Ovary (tissue), 9 donors: Measurements from ENCODE around the gene MPPED1. TPM values are rescaled to one million over a fixed set of nuclear protein-coding genes. Genes with fewer than 3 reads are reported as not detected.
A peak's percentile ranks its signal among the peaks of the same experiment; 100 is the strongest.

Experiments used
- DNase-seq, 5 donors: peaks; one replicate each; pipeline ENCODE4 v3.0.0-alpha.2; 2019 to 2020
- H3K27ac ChIP-seq, 2 donors: fragments of 200-600 bp; one replicate each; pipeline versions ENCODE4 v1.5.1 to v1.8.0; 2019 to 2022
- H3K27me3 ChIP-seq: fragments of 200-600 bp; one replicate; pipeline ENCODE4 v1.8.0; 2022
- H3K36me3 ChIP-seq: fragments of 200-600 bp; sonication (generic); one replicate; pipeline ENCODE4 v1.5.1; 2019
- H3K4me1 ChIP-seq: one replicate; pipeline ENCODE4 v1.8.1; 2013; ENCODE audit warnings: mild to moderate bottlenecking, moderate library complexity; ENCODE audit not compliant: insufficient read depth
- H3K4me3 ChIP-seq: fragments of 200-600 bp; sonication (generic); one replicate; pipeline ENCODE4 v1.5.1; 2017
- H3K9me3 ChIP-seq, 2 donors: fragments of 200-600 bp in 1 of 2; sonication (generic) in 1 of 2; one replicate each; pipeline versions ENCODE4 v1.5.1 to v1.8.1; 2013 to 2019; ENCODE audit warnings: mild to moderate bottlenecking in 1 of 2, moderate library complexity in 1 of 2
- EP300 ChIP-seq: sonication (generic); formaldehyde crosslinking; IDR thresholded peaks from one replicate; pipeline ENCODE4 v1.6.1; 2017; ENCODE audit warnings: antibody characterized with exemption
- POLR2A ChIP-seq: fragments of 450-650 bp; IDR thresholded peaks from one replicate; pipeline ENCODE4 v1.6.1; 2017; ENCODE audit warnings: antibody characterized with exemption, mild to moderate bottlenecking, moderate library complexity
- WGBS, 3 donors: extraction: QIAGEN DNeasy Blood & Tissue Kit in 1 of 3; methylation state at CpG; one replicate each; pipeline versions ENCODE4 v1.1.5 to v1.1.7; 2013 to 2017; 5-methylcytosine and 5-hydroxymethylcytosine counted together
- intact Hi-C, 4 donors: fragments of 100-400 bp; cut with DNase I; formaldehyde crosslinking; loops; one replicate each; pipeline versions ENCODE4 v1.11.0 to v1.15.1; 2022 to 2023
- polyA plus RNA-seq, 2 donors: library from polyadenylated mRNA; stranded (reverse); fragments of 200-250 nt in 1 of 2; fragments of 350-450 nt in 1 of 2; fragmentation: Illumina TruSeq in 1 of 2; extraction: RNeasy Lipid Tissue Mini Kit (QIAGEN cat#74804) in 1 of 2; gene quantifications; one replicate each; pipeline ENCODE4 v1.2.3, GENCODE V29; 2013 to 2014
- total RNA-seq, 7 donors: library from RNA; depleted of rRNA in 2 of 7; stranded (reverse); fragments of >200 nt in 2 of 7; fragmentation: NEBNext Ultra II Directional in 3 of 7; extraction: Animal tissue kit (Norgen Biotek cat#: 25700) in 3 of 7; gene quantifications; one replicate each; pipeline versions ENCODE4 v1.1.0 to v1.2.4, GENCODE V29; 2016 to 2023
- TF ChIP-seq, protein P1 (sequence below), 3 donors: fragments of 450-650 bp in 2 of 3; fragments of 200-600 bp in 1 of 3; IDR thresholded peaks; one replicate each; pipeline versions ENCODE4 v1.5.1 to v1.8.0; 2016 to 2022; ENCODE audit warnings: antibody characterized with exemption in 3 of 3, mild to moderate bottlenecking in 1 of 3
- donor health status: DM: no; HTN: no; CAD: no; lungs with moderate emphysema.
- donor health status: DM: no; HTN: no; CAD: no.
- donor health status: Bipolar disorder and iron deficiency.
- donor health status: DM: yes; HTN: yes; CAD: no.
- donor health status: DM: no; HTN: no; CAD: no.
- donor health status: DM: yes; HTN: yes; CAD: no.

Gene MPPED1
- total and polyA plus RNA-seq, 9 donors, result 0.45 to 4.1 (median 2.1) TPM

DNA sequence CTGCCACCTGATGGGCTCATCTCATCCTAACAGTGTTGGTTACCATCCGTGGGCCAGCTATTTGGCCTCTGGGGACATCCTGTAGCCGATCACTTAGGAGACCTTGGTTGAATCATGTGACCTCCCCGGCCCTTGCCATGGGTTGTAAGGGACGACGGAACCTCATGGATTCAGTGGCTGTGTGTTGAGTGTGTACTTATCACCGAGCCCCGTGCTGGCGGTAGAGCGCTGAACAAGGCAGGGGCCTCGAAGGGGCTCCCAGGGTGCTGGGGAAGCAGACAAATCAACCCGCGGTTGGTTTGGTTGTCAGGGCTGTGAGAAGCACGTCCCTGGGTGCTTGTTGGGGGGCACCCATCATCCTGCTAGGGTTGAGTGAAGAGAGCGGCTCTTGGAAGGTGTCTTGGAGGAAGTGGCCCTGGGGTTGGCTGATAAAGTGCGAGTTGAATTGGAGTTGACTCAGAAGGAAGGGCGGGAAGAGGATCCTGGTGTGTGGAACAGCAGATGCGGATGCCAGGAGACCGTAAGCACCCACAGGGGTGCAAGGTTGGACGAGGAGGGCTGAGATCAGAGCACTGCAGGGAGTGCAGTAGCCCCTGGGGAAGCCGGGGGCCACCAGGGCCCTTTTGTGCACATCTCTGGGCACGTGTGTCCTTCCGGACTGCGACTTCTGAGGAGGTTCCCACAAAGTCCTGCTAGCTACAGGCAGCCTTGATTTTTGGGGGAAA is 53.6 kb downstream of the MPPED1 start:
- 64 to 78% (median 66%) methylated on average over 23 of the region's 23 CpGs for WGBS, 3 donors
- H3K4me1 ChIP-seq, result peaks cover 2% of the 10 kb centered on the region
- no peak overlapping the region for H3K27ac ChIP-seq
- DNase-seq, result no peak
- no peaks in the 10 kb centered on the region for H3K27me3 ChIP-seq
- intact Hi-C loops, result no loop called here
- TF ChIP-seq, protein P1, sequence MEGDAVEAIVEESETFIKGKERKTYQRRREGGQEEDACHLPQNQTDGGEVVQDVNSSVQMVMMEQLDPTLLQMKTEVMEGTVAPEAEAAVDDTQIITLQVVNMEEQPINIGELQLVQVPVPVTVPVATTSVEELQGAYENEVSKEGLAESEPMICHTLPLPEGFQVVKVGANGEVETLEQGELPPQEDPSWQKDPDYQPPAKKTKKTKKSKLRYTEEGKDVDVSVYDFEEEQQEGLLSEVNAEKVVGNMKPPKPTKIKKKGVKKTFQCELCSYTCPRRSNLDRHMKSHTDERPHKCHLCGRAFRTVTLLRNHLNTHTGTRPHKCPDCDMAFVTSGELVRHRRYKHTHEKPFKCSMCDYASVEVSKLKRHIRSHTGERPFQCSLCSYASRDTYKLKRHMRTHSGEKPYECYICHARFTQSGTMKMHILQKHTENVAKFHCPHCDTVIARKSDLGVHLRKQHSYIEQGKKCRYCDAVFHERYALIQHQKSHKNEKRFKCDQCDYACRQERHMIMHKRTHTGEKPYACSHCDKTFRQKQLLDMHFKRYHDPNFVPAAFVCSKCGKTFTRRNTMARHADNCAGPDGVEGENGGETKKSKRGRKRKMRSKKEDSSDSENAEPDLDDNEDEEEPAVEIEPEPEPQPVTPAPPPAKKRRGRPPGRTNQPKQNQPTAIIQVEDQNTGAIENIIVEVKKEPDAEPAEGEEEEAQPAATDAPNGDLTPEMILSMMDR (IDR thresholded peaks at IDR 0.05), result no peak
- TF ChIP-seq EP300, result no peak
- TF ChIP-seq POLR2A, result no peak
- no peaks in the 10 kb centered on the region for H3K36me3 ChIP-seq
- no peak overlapping the region for H3K4me3 ChIP-seq
- peaks cover 0 to 3% of the 10 kb centered on the region in 2 donors for H3K9me3 ChIP-seq

DNA sequence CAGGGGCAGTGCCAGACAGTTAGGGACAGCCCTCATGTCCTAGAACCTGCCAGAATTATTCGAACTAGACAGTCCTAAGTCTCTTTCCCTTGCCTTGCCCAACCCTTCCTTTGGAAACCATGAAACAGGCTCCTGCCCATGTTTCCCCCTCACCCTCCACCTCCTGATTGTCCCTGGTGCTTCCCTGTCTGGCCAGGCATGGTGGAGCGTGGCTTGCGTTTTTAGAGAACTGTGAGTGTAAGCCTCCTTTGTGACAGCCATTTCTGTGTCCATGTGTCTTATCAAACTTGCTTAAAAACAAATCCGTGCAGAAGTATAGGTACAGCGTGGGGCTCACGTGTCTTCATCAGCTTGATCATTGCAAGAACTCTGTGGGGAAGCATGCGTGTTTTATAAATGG is 54.9 kb downstream of the MPPED1 start:
- H3K27ac ChIP-seq, result no peak overlapping the region
- intact Hi-C loops, result no loop called here
- H3K27me3 ChIP-seq, result no peaks in the 10 kb centered on the region
- H3K4me1 ChIP-seq, result peaks cover 2% of the 10 kb centered on the region
- no peak for DNase-seq
- H3K36me3 ChIP-seq, result no peaks in the 10 kb centered on the region
- peaks cover 0 to 3% of the 10 kb centered on the region in 2 donors for H3K9me3 ChIP-seq
- 64 to 74% (median 72%) methylated on average over 7 of the region's 7 CpGs for WGBS, 3 donors
- H3K4me3 ChIP-seq, result no peak overlapping the region
- TF ChIP-seq EP300, result no peak
- TF ChIP-seq, protein P1 (IDR thresholded peaks at IDR 0.05), result no peak
- TF ChIP-seq POLR2A, result no peak

DNA sequence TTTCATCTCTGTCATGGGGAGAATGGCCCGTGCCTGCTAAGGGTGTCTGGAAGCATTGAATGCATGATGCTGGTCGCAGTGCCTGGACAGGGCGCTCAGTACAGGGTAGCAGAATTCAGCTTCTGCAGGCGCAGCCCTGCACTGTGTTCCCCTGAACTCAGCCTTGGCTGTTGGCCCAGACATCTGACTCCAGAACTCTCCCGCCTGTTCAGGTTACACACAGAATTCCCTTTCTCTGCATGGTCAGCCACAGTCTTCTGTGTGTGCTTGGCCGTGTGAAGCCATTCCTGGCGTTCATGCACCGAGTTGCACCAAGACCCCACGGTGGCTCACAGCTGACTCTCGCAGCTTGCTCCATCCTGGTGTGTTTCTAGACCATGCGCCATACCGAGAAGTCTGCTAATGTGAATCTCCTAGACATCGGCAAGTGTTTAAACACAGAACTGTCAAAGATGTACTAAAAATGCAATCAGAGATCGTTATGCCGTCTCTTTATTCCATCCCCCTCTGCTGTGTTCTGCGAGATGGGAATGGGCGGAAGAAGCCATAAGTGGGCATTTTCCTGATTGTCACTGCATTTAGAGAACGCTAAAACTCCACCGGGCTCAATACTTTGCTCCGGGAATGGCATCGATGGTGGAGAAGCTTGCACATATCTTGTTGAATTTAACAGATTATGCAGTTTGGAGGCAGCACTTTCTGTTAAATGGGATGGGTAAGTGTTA is 55.6 kb downstream of the MPPED1 start:
- no peak for TF ChIP-seq POLR2A
- TF ChIP-seq, protein P1 (IDR thresholded peaks at IDR 0.05), result no peak
- no peak for TF ChIP-seq EP300
- H3K27ac ChIP-seq, result no peak overlapping the region
- H3K4me3 ChIP-seq, result no peak overlapping the region
- H3K9me3 ChIP-seq, result no peaks in the 10 kb centered on the region
- no peaks in the 10 kb centered on the region for H3K36me3 ChIP-seq
- peak; percentile 30 to 85 (median 56) for DNase-seq
- intact Hi-C loops, result no loop called here
- no peaks in the 10 kb centered on the region for H3K27me3 ChIP-seq
- 31 to 61% (median 53%) methylated on average over 21 of the region's 21 CpGs for WGBS, 3 donors
- H3K4me1 ChIP-seq, result peaks cover 2% of the 10 kb centered on the region

DNA sequence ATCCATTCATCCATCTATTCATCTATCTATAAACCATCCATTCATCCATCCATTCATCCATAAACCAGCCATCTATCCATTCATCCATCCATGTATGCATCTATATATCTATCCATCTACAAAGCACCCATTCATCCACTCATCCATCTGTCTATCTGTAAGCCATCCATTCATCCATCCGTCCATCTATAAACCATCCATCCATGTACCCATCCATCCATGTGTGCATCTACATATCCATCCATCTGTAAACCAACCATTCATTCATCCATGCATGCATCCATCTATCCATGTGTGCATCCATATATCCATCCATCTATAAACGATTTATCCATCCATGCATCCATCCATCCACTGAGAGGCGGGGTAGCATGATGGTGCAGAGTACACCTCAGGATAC is 58.4 kb downstream of the MPPED1 start:
- 94 to 97% (median 96%) methylated on average over 3 of the region's 3 CpGs for WGBS, 3 donors
- intact Hi-C loops, result no loop called here
- Histone ChIP-seq H3K9me3 (no peaks in the 10 kb centered on the region), H3K36me3 (no peaks in the 10 kb centered on the region), H3K27ac (no peak overlapping the region), H3K4me1 (peaks cover 5% of the 10 kb centered on the region), H3K27me3 (no peaks in the 10 kb centered on the region), H3K4me3 (no peak overlapping the region)
- TF ChIP-seq POLR2A, result no peak
- no peak for TF ChIP-seq EP300
- TF ChIP-seq, protein P1 (IDR thresholded peaks at IDR 0.05), result no peak
- DNase-seq, result no peak
